Lower leg skin (tissue), 4 donors: Measurements from ENCODE around the gene MCFD2. TPM values are rescaled to one million over a fixed set of nuclear protein-coding genes. Genes with fewer than 3 reads are reported as not detected.
"Not testable (repeated sequence)": the region's sequence is repeated elsewhere in the genome, so short reads cannot be mapped to it uniquely, and the experiment has no call there.

Experiments used
- DNase-seq, 2 donors: peaks; one replicate each; pipeline ENCODE4 v3.0.0-alpha.2; 2019; ENCODE audit warnings: low spot score in 2 of 2
- H3K4me3 ChIP-seq: fragments of 200-600 bp; sonication (generic); 2 replicates; pipeline ENCODE4 v1.5.1; 2017; ENCODE audit warnings: mild to moderate bottlenecking, low read depth; ENCODE audit not compliant: poor library complexity, severe bottlenecking
- POLR2A ChIP-seq, 2 donors: fragments of 450-650 bp; IDR thresholded peaks; one replicate each; pipeline ENCODE4 v1.6.1; 2016 to 2017; ENCODE audit warnings: antibody characterized with exemption in 2 of 2, mild to moderate bottlenecking in 1 of 2, moderate library complexity in 1 of 2
- WGBS, 2 donors: methylation state at CpG; one replicate each; pipeline ENCODE4 v1.1.5; 2018; 5-methylcytosine and 5-hydroxymethylcytosine counted together
- intact Hi-C: fragments of 100-400 bp; cut with DNase I; formaldehyde crosslinking; loops from one replicate; pipeline ENCODE4 v1.15.0; 2023; ENCODE audit warnings: low total_unique reads
- total RNA-seq, 4 donors: library from RNA; depleted of rRNA; stranded (reverse); fragments of >200 nt; gene quantifications; one replicate each; pipeline ENCODE4 v1.1.0, GENCODE V29; 2016
- TF ChIP-seq, protein P1 (sequence below), 3 donors: fragments of 450-650 bp; IDR thresholded peaks; one replicate each; pipeline ENCODE4 v1.5.1; 2016; ENCODE audit warnings: antibody characterized with exemption in 3 of 3, mild to moderate bottlenecking in 3 of 3, moderate library complexity in 2 of 3

Gene MCFD2
- total RNA-seq, 4 donors from 2014 or later, result 32.4 to 43.3 (median 36.1) TPM

DNA sequence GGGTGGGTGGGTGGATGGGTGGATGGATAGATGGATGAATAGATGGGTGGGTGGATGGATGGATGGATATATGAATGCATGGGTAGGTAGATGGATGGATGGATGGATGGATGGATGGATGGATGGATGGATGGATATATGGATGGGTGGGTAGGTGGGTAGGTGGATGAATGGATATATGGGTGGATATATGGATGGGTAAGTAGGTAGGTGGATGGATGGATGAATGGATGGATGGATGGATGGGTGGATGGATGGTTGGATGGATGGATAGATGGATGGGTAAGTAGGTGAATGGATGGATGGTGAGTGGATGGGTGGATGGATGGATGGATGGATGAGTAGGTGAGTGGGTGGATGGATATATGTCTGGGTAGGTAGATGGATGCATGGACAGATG is 36.1 kb downstream of the MCFD2 start:
- DNase-seq, result no peak
- TF ChIP-seq, protein P1, sequence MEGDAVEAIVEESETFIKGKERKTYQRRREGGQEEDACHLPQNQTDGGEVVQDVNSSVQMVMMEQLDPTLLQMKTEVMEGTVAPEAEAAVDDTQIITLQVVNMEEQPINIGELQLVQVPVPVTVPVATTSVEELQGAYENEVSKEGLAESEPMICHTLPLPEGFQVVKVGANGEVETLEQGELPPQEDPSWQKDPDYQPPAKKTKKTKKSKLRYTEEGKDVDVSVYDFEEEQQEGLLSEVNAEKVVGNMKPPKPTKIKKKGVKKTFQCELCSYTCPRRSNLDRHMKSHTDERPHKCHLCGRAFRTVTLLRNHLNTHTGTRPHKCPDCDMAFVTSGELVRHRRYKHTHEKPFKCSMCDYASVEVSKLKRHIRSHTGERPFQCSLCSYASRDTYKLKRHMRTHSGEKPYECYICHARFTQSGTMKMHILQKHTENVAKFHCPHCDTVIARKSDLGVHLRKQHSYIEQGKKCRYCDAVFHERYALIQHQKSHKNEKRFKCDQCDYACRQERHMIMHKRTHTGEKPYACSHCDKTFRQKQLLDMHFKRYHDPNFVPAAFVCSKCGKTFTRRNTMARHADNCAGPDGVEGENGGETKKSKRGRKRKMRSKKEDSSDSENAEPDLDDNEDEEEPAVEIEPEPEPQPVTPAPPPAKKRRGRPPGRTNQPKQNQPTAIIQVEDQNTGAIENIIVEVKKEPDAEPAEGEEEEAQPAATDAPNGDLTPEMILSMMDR (IDR thresholded peaks at IDR 0.05), result no peak
- intact Hi-C loops, result no loop called here
- no peak overlapping the region for H3K4me3 ChIP-seq

GRCh38 chr2:46878886-46879285 is 36.7 kb downstream of the MCFD2 start:
- H3K4me3 ChIP-seq, result no peak overlapping the region
- DNase-seq, result peak in 1 of 2 donors; percentile 83
- TF ChIP-seq POLR2A (IDR thresholded peaks at IDR 0.05), result no peak
- TF ChIP-seq, protein P1 (IDR thresholded peaks at IDR 0.05), result no peak
- 48 to 55% methylated on average over 8 of the region's 8 CpGs for WGBS, 2 donors
- intact Hi-C loops, result no loop called here

- WGBS, 2 donors, result 94% methylated on average over 5 of the region's 5 CpGs
- no peak overlapping the region for H3K4me3 ChIP-seq
- intact Hi-C loops, result no loop called here
- no peak for TF ChIP-seq POLR2A (IDR thresholded peaks at IDR 0.05)
- TF ChIP-seq, protein P1 (IDR thresholded peaks at IDR 0.05), result peak in 1 of 3 donors; percentile 8
- DNase-seq, result no peak
These were observed 37.2 kb downstream of the MCFD2 start for GRCh38 chr2:46878240-46878877.

DNA sequence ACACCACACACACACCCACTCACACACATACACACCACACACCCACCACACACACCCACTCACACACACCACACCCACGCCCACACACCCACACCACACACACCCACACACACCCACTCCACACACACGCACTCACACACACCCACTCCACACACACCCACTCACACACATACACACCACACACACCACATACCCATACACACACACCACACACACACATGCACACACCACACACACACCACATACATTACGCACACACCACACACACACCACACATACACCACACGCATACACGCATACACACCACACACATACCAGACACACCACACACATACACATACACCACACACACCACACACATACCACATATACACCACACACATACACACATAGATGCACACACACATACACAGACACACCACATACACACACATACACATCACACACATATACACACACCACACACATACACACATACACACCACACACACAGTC is 37.9 kb downstream of the MCFD2 start:
- DNase-seq, result peak in 1 of 2 donors; percentile 62
- TF ChIP-seq POLR2A (IDR thresholded peaks at IDR 0.05), result no peak
- TF ChIP-seq, protein P1 (IDR thresholded peaks at IDR 0.05), result no peak
- 82 to 83% methylated on average over 5 of the region's 5 CpGs for WGBS, 2 donors
- no peak overlapping the region for H3K4me3 ChIP-seq
- intact Hi-C loops, result no loop called here

- WGBS, 2 donors, result 36 to 40% methylated on average over 11 of the region's 11 CpGs
- DNase-seq, result peak in 1 of 2 donors; percentile 81
These were observed 38.7 kb downstream of the MCFD2 start for GRCh38 chr2:46876741-46877384.

GRCh38 chr2:46875962-46876689 is 39.5 kb downstream of the MCFD2 start:
- H3K4me3 ChIP-seq, DNase-seq, intact Hi-C loops: not testable (repeated sequence)
- WGBS, 2 donors, result 78 to 82% methylated on average over 4 to 5 of the region's 5 CpGs

More at GRCh38 chr2:46876741-46877384, 38.7 kb downstream of the MCFD2 start:
- H3K4me3 ChIP-seq, result no peak overlapping the region
- intact Hi-C loops, result no loop called here
- no peak for TF ChIP-seq POLR2A (IDR thresholded peaks at IDR 0.05)
- TF ChIP-seq, protein P1 (IDR thresholded peaks at IDR 0.05), result no peak
